Adrenal gland (tissue), 5 donors: ENCODE results near the gene LMAN2.

Source experiments
- POLR2A ChIP-seq, 2 donors: fragments of 450-650 bp; IDR thresholded peaks; one replicate each; pipeline ENCODE4 v1.6.1; 2017; ENCODE audit warnings: antibody characterized with exemption in 2 of 2, mild to moderate bottlenecking in 2 of 2, moderate library complexity in 1 of 2
- TF ChIP-seq, protein P1 (sequence below), 6 experiments: fragments of 450-650 bp in 4 of 6; fragments of 200-600 bp in 2 of 6; sonication (generic) in 1 of 6; IDR thresholded peaks; 1 replicate in 5 of 6; 2 replicates in 1 of 6; pipeline versions ENCODE4 v1.5.1 to v1.8.0; 2016 to 2021; ENCODE audit warnings: antibody characterized with exemption in 6 of 6, mild to moderate bottlenecking in 2 of 6, moderate library complexity in 1 of 6
- donor health status: DM: no; HTN: no; CAD: no.

DNA sequence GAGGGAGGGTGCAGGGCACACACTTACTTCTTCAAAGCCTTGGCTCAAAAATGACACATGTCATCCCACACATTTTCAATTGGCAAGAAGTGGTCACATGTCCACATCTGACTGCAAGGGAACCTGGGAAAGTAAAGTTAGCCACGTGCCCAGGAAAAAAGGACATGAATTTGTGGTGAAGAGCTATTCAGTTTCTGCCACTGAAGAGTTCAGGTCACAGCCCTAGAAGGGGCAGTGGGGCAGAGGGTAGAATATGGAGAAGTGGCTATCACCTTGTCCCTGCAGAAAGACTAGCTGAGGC, 4.3 kb upstream of the LMAN2 start:
- TF ChIP-seq POLR2A (IDR thresholded peaks at IDR 0.05): no peak
- TF ChIP-seq, protein P1, sequence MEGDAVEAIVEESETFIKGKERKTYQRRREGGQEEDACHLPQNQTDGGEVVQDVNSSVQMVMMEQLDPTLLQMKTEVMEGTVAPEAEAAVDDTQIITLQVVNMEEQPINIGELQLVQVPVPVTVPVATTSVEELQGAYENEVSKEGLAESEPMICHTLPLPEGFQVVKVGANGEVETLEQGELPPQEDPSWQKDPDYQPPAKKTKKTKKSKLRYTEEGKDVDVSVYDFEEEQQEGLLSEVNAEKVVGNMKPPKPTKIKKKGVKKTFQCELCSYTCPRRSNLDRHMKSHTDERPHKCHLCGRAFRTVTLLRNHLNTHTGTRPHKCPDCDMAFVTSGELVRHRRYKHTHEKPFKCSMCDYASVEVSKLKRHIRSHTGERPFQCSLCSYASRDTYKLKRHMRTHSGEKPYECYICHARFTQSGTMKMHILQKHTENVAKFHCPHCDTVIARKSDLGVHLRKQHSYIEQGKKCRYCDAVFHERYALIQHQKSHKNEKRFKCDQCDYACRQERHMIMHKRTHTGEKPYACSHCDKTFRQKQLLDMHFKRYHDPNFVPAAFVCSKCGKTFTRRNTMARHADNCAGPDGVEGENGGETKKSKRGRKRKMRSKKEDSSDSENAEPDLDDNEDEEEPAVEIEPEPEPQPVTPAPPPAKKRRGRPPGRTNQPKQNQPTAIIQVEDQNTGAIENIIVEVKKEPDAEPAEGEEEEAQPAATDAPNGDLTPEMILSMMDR (IDR thresholded peaks at IDR 0.05): no peak
